Measurements from ENCODE around the gene SCMH1. TPM values are rescaled to one million over a fixed set of nuclear protein-coding genes. Genes with fewer than 3 reads are reported as not detected.

Gene SCMH1
- total RNA-seq, 2 donors from 2014 or later, result 18.0 to 24.3 TPM

- DNase-seq (ENCODE audit: low spot score in 2 of 2), result no peak
- peak in 1 of 2 donors; percentile 13 for ATAC-seq
- Mint-ChIP-seq H3K9me3 (no peaks in the 10 kb centered on the region), H3K27ac (peak overlapping the region; percentile 93 to 98), H3K36me3 (peaks cover 18 to 23% of the 10 kb centered on the region in 2 donors)
Measured at GRCh38 chr1:40980068-40980452, 262.0 kb downstream of the SCMH1 start.

DNA sequence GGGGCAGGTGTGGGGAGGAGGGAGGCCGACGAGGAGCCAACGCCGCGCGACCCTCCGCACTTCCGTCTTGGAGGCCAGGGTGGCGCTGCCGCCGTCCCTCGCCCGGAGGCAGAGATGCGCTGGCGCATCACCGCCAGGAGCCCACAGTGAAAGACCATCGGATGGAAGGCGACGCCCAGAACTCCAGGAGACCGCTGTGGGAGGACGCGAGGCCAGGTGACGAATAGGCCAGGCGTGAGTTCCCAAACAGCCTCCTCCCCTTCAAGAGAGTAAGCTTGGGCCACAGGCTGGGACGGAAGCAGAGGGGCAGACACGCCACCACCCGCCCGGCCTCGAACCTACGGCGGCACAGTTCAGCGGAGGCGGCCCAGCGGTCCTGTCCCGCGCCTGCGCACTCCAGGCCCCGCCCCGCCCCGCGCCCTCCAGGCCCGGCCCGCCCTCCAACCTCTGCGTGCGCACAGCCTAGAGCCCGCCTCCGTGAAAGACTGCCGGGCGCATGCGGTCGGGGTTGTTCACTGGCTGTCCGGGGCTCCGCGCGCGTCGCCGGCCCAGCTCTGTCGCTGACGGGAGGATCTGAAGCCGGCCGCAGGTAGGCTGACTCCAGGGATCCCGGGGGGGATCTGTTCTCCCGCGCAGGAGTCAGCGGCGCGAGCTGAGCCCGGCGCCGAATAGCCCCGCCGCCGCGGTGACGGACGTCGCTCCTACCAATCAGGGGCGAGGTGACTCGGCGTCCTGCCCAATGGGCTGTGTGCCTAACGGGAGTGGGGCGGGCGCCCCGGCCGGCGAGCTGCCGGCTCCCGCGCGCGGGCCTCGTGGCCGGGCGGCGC lies 262.7 kb downstream of the SCMH1 start, which contains the start of gene CTPS1:
Gene CTPS1, plus strand, starts transcription at position 456 of the 827 bp plus-strand sequence. CDS start 3,595 bp downstream, outside the sequence.
- Mint-ChIP-seq H3K27ac (peak within 1 kb of the TSS; percentile 93 to 98), H3K9me3 (no peaks in the 10 kb centered on the region), H3K36me3 (peaks cover 13 to 23% of the 10 kb centered on the region in 2 donors)
- ATAC-seq (peak; percentile 82 to 88), DNase-seq (ENCODE audit: low spot score in 2 of 2) (peak; percentile 95 to 96)

DNA sequence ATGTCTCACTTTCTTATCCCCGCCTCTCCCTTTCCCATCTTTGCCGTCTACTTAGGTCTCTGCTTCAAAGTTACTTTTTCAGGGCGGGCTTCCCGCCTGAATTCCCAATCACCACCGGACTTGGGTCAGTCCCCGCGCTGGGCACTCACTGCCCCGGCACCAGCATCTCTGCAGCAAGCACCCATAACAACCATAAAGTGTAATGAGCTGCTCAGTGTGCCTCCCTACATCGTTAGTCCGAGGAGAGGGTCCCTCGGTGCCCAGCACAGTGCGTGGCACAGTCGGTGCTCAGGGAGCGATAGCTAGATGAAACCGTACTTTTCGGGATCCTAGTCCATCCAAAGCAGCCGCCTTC lies 263.2 kb downstream of the SCMH1 start:
- DNase-seq (ENCODE audit: low spot score in 2 of 2) (no peak), ATAC-seq (no peak)
- Mint-ChIP-seq H3K27ac (peak overlapping the region; percentile 90 to 93), H3K36me3 (peaks cover 11 to 23% of the 10 kb centered on the region in 2 donors), H3K9me3 (no peaks in the 10 kb centered on the region)

GRCh38 chr1:40977716-40978115 lies 264.4 kb downstream of the SCMH1 start:
- DNase-seq (ENCODE audit: low spot score in 2 of 2) (no peak), ATAC-seq (no peak)
- Mint-ChIP-seq H3K36me3 (peaks cover 11 to 23% of the 10 kb centered on the region in 2 donors), H3K9me3 (no peaks in the 10 kb centered on the region), H3K27ac (no peak overlapping the region)

Other genes with a start within 250 kb of the SCMH1 start
- gene SLFNL1, start 220.6 kb downstream of the SCMH1 start, total RNA-seq, result under 1 TPM; 0.11 to 0.39 TPM
- under 1 TPM in 1 of 2 donors, not detected in 1; 0.39 TPM for gene FOXO6, start 119.1 kb upstream of the SCMH1 start, total RNA-seq
- not detected for gene EDN2, start 242.4 kb upstream of the SCMH1 start, total RNA-seq

Data from activated naive CD4-positive, alpha-beta T cell treated with anti-CD3 and anti-CD28 coated beads, Interleukin-2, amount 50 U/mL, for 72 hours (primary cell).